IMR-90 (cell line): ENCODE measurements around the gene SPTLC1. TPM values are rescaled to one million over a fixed set of nuclear protein-coding genes. Genes with fewer than 3 reads are reported as not detected.

ENCODE experiments used
- ATAC-seq: fragments of 200-7000 bp; cut with Tn5 transposase; 2 replicates; pipeline ENCODE4 v1.9.1; 2020; ENCODE audit warnings: low read depth, mild to moderate bottlenecking, moderate library complexity
- BruUV-seq: library from RNA; stranded (reverse); fragments of 400-500 nt; replicated peaks from 2 replicates; lab custom pipeline; 2021; lab: Mats Ljungman, UMichigan
- CTCF ChIA-PET: fragments of 300-600 bp; formaldehyde crosslinking; extraction: SDS; loops from one replicate; lab custom pipeline; 2021; ENCODE audit warnings: antibody characterized with exemption; lab: Yijun Ruan, JAX
- POLR2A ChIA-PET: fragments of 300-600 bp; sonication (Branson Sonifier 250); formaldehyde crosslinking; loops from one replicate; lab custom pipeline; 2022; ENCODE audit warnings: antibody characterized with exemption; ENCODE audit not compliant: unreplicated experiment; lab: Charles Lee
- DNase-seq: peaks from one replicate; pipeline ENCODE4 v3.0.0; 2013
- H2AFZ ChIP-seq: replicated peaks from 2 replicates; pipeline ENCODE3; 2013; ENCODE audit warnings: low read length, mild to moderate bottlenecking; ENCODE audit not compliant: poor library complexity
- H2AK5ac ChIP-seq: 2 replicates; pipeline ENCODE4 v1.6.1; 2013; ENCODE audit warnings: low read depth, low read length, inconsistent platforms
- H2AK9ac ChIP-seq: replicated peaks from 2 replicates; pipeline ENCODE3; 2013; ENCODE audit warnings: mild to moderate bottlenecking, low read depth, low read length, moderate library complexity; ENCODE audit not compliant: poor library complexity
- H2BK120ac ChIP-seq: 2 replicates; pipeline ENCODE4 v1.6.1; 2013; ENCODE audit warnings: low read depth, low read length, inconsistent platforms
- H2BK15ac ChIP-seq: 3 replicates; pipeline ENCODE4 v1.6.1; 2013; ENCODE audit warnings: low read depth, low read length, inconsistent platforms
- H2BK20ac ChIP-seq: 2 replicates; pipeline ENCODE4 v1.6.1; 2013; ENCODE audit warnings: low read depth, mild to moderate bottlenecking, inconsistent platforms, low read length, moderate library complexity
- H2BK5ac ChIP-seq: 2 replicates; pipeline ENCODE4 v1.6.1; 2013; ENCODE audit warnings: mild to moderate bottlenecking, low read depth, low read length, inconsistent platforms; ENCODE audit not compliant: poor library complexity, severe bottlenecking
- H3K14ac ChIP-seq: replicated peaks from 2 replicates; pipeline ENCODE4 v1.6.1; 2013; ENCODE audit warnings: low read depth, low read length, inconsistent platforms
- H3K18ac ChIP-seq: 2 replicates; pipeline ENCODE4 v1.6.1; 2013; ENCODE audit warnings: low read depth, low read length, control low read depth
- H3K23ac ChIP-seq: 2 replicates; pipeline ENCODE4 v1.6.1; 2013; ENCODE audit warnings: low read depth, low read length, inconsistent platforms
- H3K27ac ChIP-seq: 2 replicates; pipeline ENCODE4 v1.5.1; 2013; ENCODE audit warnings: mild to moderate bottlenecking, control low read depth, low read length; ENCODE audit not compliant: insufficient read depth
- H3K27me3 ChIP-seq: 2 replicates; pipeline ENCODE4 v1.6.1; 2013; ENCODE audit warnings: low read length; ENCODE audit not compliant: control insufficient read depth, insufficient read depth
- H3K36me3 ChIP-seq: 2 replicates; pipeline ENCODE4 v1.6.1; 2013; ENCODE audit warnings: low read length, mixed read lengths; ENCODE audit not compliant: control insufficient read depth, insufficient read depth
- H3K4ac ChIP-seq: 2 replicates; pipeline ENCODE4 v1.6.1; 2013; ENCODE audit warnings: low read depth, low read length, inconsistent platforms
- H3K4me1 ChIP-seq: 2 replicates; pipeline ENCODE4 v1.6.1; 2013; ENCODE audit warnings: low read length, mixed read lengths; ENCODE audit not compliant: control insufficient read depth, insufficient read depth
- H3K4me2 ChIP-seq: 2 replicates; pipeline ENCODE4 v1.6.1; 2013; ENCODE audit warnings: low read depth, mild to moderate bottlenecking, control low read depth, low read length, moderate library complexity
- H3K4me3 ChIP-seq: 2 replicates; pipeline ENCODE4 v1.5.1; 2013; ENCODE audit warnings: low read depth, mild to moderate bottlenecking, control low read depth, low read length, moderate library complexity; ENCODE audit not compliant: insufficient read depth
- H3K56ac ChIP-seq: 2 replicates; pipeline ENCODE4 v1.6.1; 2013; ENCODE audit warnings: low read length, inconsistent platforms; ENCODE audit not compliant: insufficient read depth; ENCODE audit errors: extremely low read depth
- H3K79me1 ChIP-seq, 2 experiments: 2 replicates each; pipeline ENCODE4 v1.6.1; 2013; ENCODE audit warnings: low read length in 2 of 2, inconsistent platforms in 1 of 2, low read depth in 1 of 2
- H3K9ac ChIP-seq: 2 replicates; pipeline ENCODE4 v1.6.1; 2013; ENCODE audit warnings: low read depth, low read length, control low read depth
- H3K9me1 ChIP-seq: 2 replicates; pipeline ENCODE4 v1.6.1; 2013; ENCODE audit warnings: low read length, inconsistent platforms; ENCODE audit not compliant: insufficient read depth
- H3K9me3 ChIP-seq: 2 replicates; pipeline ENCODE4 v1.6.1; 2013; ENCODE audit warnings: low read length; ENCODE audit not compliant: control insufficient read depth, insufficient read depth
- H4K20me1 ChIP-seq: 2 replicates; pipeline ENCODE4 v1.6.1; 2013; ENCODE audit warnings: low read length, inconsistent platforms; ENCODE audit not compliant: insufficient read depth
- H4K5ac ChIP-seq: 2 replicates; pipeline ENCODE4 v1.6.1; 2013; ENCODE audit warnings: mild to moderate bottlenecking, low read depth, low read length, control low read depth
- H4K8ac ChIP-seq, 2 experiments: 2 replicates each; pipeline ENCODE4 v1.6.1; 2013; ENCODE audit warnings: low read depth in 2 of 2, low read length in 2 of 2, control low read depth in 1 of 2, inconsistent platforms in 1 of 2
- H4K91ac ChIP-seq: 2 replicates; pipeline ENCODE4 v1.6.1; 2013; ENCODE audit warnings: low read depth, low read length, inconsistent platforms; ENCODE audit not compliant: insufficient read depth
- BHLHE40 ChIP-seq: fragments of 150-350 bp; IDR thresholded peaks from 2 replicates; pipeline ENCODE4 v1.6.1; 2016; ENCODE audit warnings: mild to moderate bottlenecking, low read depth, low read length
- CEBPB ChIP-seq: IDR thresholded peaks from 2 replicates; pipeline ENCODE4 v1.6.1; 2012; ENCODE audit warnings: low read depth, low read length, improper control_type of control experiment
- CHD1 ChIP-seq: IDR thresholded peaks from 2 replicates; pipeline ENCODE4 v1.6.1; 2012; ENCODE audit warnings: low read depth, low read length, improper control_type of control experiment
- CTCF ChIP-seq: conservative IDR thresholded peaks from 2 replicates; pipeline ENCODE4 v1.5.1; 2012; ENCODE audit warnings: mild to moderate bottlenecking, low read depth, low read length, improper control_type of control experiment
- FOS ChIP-seq: fragments of 150-350 bp; IDR thresholded peaks from 2 replicates; pipeline ENCODE4 v1.6.1; 2016; ENCODE audit warnings: low read depth, low read length
- MAZ ChIP-seq: IDR thresholded peaks from 2 replicates; pipeline ENCODE4 v1.6.1; 2012; ENCODE audit warnings: low read depth, mild to moderate bottlenecking, low read length, improper control_type of control experiment, moderate library complexity, borderline replicate concordance
- MXI1 ChIP-seq: IDR thresholded peaks from 2 replicates; pipeline ENCODE4 v1.6.1; 2012; ENCODE audit warnings: low read depth, mild to moderate bottlenecking, low read length, moderate library complexity, borderline replicate concordance
- NFE2L2 ChIP-seq: fragments of 150-350 bp; IDR thresholded peaks from 2 replicates; pipeline ENCODE4 v1.6.1; 2016; ENCODE audit warnings: low read depth, mild to moderate bottlenecking, low read length
- POLR2A ChIP-seq: IDR thresholded peaks from 2 replicates; pipeline ENCODE4 v1.6.1; 2012; ENCODE audit warnings: mild to moderate bottlenecking, low read depth, low read length
- RAD21 ChIP-seq: IDR thresholded peaks from 2 replicates; pipeline ENCODE4 v1.6.1; 2012; ENCODE audit warnings: low read length, improper control_type of control experiment
- RCOR1 ChIP-seq: IDR thresholded peaks from 2 replicates; pipeline ENCODE4 v1.6.1; 2012; ENCODE audit warnings: mild to moderate bottlenecking, low read length, improper control_type of control experiment; ENCODE audit not compliant: insufficient replicate concordance
- RFX5 ChIP-seq: IDR thresholded peaks from 2 replicates; pipeline ENCODE4 v1.8.0; 2012; ENCODE audit warnings: low read depth, mild to moderate bottlenecking, low read length, moderate library complexity
- USF2 ChIP-seq: fragments of 150-350 bp; IDR thresholded peaks from 2 replicates; pipeline ENCODE4 v1.6.1; 2017; ENCODE audit warnings: mild to moderate bottlenecking, antibody characterized with exemption, low read length, low read depth
- WGBS, 2 experiments: methylation state at CpG; one replicate each; pipeline versions ENCODE4 v1.1.5 to v1.1.7; 2013; ENCODE audit warnings: missing lambda C conversion rate in 2 of 2; ENCODE audit not compliant: insufficient read length in 1 of 2; ENCODE audit errors: extremely low coverage in 2 of 2; 5-methylcytosine and 5-hydroxymethylcytosine counted together
- dilution Hi-C: fragments of 300-500 bp; cut with HindIII; formaldehyde crosslinking; loops from one replicate; pipeline ENCODE4 v1.14.3; 2018; ENCODE audit warnings: low sequenced_read_pairs; ENCODE audit not compliant: unreplicated experiment
- in situ Hi-C: fragments of 300-500 bp; cut with MboI; formaldehyde crosslinking; loops from 3 replicates; pipeline ENCODE4 v1.14.3; 2019; ENCODE audit warnings: low sequenced_read_pairs, inconsistent platforms, mixed read lengths
- intact Hi-C: fragments of 100-400 bp; cut with micrococcal nuclease; formaldehyde crosslinking; loops from 2 replicates; pipeline ENCODE4 v1.10.0; 2022
- polyA plus RNA-seq, 3 experiments: library from polyadenylated mRNA; depleted of rRNA; stranded (reverse); fragments of >200 nt; gene quantifications; 2 replicates each; pipeline ENCODE4 v1.2.3, GENCODE V29; 2012; ENCODE audit warnings: low replicate concordance in 1 of 3
- total RNA-seq: library from RNA; depleted of rRNA; stranded (reverse); fragments of >200 nt; gene quantifications from 2 replicates; pipeline ENCODE4 v1.2.3, GENCODE V29; 2012

Gene SPTLC1
- total and polyA plus RNA-seq, 2 of the 4 experiments (the other 2 are of a cell fraction), result 65.7 to 92.7 TPM

DNA sequence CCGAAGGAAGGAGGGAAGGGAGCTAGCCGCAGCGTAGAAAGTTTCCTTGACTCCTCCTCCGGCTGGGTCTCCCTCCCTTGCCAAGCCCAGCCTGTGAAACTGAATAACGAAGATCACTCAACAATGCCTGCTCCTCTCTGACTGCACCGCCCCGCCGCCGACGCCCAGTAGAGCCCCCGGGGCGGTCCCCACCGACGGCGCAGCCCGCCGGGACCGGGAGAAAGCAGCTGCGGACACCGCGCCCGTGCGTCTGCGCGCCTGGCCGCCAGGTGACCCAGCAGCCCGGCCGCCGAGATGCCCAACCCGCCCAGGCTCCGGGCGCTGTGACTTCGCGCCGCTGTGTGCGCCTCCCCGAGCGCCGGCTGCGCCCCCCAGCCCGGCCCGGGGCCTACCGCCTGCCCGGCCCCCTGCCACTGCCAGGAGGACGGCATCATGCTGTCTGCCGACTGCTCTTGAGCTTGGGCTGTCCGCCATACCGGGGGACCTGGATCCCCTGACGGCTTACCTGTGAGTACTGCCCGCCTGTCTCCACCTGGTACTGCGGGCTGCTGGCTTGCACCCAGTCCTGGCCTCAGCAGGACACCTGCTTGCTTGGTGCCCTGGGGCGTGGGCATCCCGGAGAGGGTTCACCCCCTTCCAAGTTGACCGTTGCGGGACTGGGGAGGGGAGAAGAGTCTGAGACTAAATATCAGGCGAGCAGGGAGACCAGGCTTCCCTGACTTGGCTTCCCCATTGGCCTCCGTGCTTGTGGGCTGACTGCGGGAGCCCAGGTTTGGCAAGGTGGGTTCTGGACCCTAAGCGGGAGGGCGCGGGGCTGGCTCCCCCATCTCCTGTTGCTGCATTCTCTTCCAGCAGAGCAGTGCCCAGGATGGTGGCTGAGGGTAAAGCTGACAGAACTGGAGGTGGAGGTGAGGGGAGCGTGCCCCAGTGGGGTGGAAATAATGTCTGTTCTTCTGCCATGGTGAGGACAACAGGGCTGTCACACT lies 26.2 kb upstream of the SPTLC1 start:
- H3K9ac ChIP-seq, result peak overlapping the region; percentile 89
- H4K8ac ChIP-seq, result peak overlapping the region; percentile 70 to 88
- peak overlapping the region; percentile 65 for H3K4me3 ChIP-seq
- dilution Hi-C loops (no loop called here), intact Hi-C loops (no loop called here), in situ Hi-C loops (loop anchor here (5.0 kb wide), 1 partner anchor 101 kb away; no protein-coding TSS in a partner anchor)
- peaks cover 45% of the 10 kb centered on the region for H3K4me1 ChIP-seq
- peak overlapping the region; percentile 98 for H3K4ac ChIP-seq
- ATAC-seq, result peak; percentile 38
- peaks cover 22% of the 10 kb centered on the region for H3K9me1 ChIP-seq
- peaks cover 31% of the 10 kb centered on the region for H3K36me3 ChIP-seq
- H2AK9ac ChIP-seq, result peak overlapping the region; percentile 97
- no peaks in the 10 kb centered on the region for H4K20me1 ChIP-seq
- H2BK15ac ChIP-seq, result peak overlapping the region; percentile 87; the same call in 2 of the 3 replicates
- no peaks in the 10 kb centered on the region for H3K9me3 ChIP-seq
- H3K27ac ChIP-seq, result peak overlapping the region; percentile 92
- H2AK5ac ChIP-seq, result peak overlapping the region; percentile 98
- WGBS, 2 experiments, result 20% methylated on average over 7 of the region's 62 CpGs; no CpG with 5 or more reads in 1 of the 2 experiments
- no peak for TF ChIP-seq CEBPB
- no peak for TF ChIP-seq BHLHE40
- TF ChIP-seq RCOR1, result no peak
- no peak; the same call in 1 of the 2 replicates for TF ChIP-seq POLR2A
- TF ChIP-seq RAD21, result 0 out of 2 replicates have a peak, but pooled peaks have one; percentile 7
- no peak for TF ChIP-seq CHD1
- no peak for TF ChIP-seq FOS
- no peak for TF ChIP-seq MXI1
- no peak for TF ChIP-seq RFX5
- no peak for TF ChIP-seq MAZ
- TF ChIP-seq NFE2L2, result no peak
- TF ChIP-seq USF2, result no peak
- peak; percentile 18; the same call in 1 of the 2 replicates for TF ChIP-seq CTCF
- TSS peak; percentile 5 for BruUV-seq
- H2BK5ac ChIP-seq, result peak overlapping the region; percentile 78
- H3K4me2 ChIP-seq, result peak overlapping the region; percentile 90
- peak overlapping the region; percentile 97 for H3K14ac ChIP-seq
- peak overlapping the region; percentile 87 for H2AFZ ChIP-seq
- H4K91ac ChIP-seq, result peak overlapping the region; percentile 99
- peak overlapping the region; percentile 72 for H3K23ac ChIP-seq
- no peak for DNase-seq
- POLR2A ChIA-PET, result interaction anchor here (0.6 to 1.2 kb wide), 2 partner anchors 104 to 111 kb away, joined by 4 to 5 read pairs; no protein-coding TSS in a partner anchor
- H2BK120ac ChIP-seq, result peak overlapping the region; percentile 99
- H3K56ac ChIP-seq, result peak overlapping the region; percentile 93
- H3K27me3 ChIP-seq, result no peaks in the 10 kb centered on the region
- H3K18ac ChIP-seq, result peak overlapping the region; percentile 82
- H2BK20ac ChIP-seq, result peak overlapping the region; percentile 82
- H4K5ac ChIP-seq, result peak overlapping the region; percentile 65
- H3K79me1 ChIP-seq, result peaks cover 13 to 68% of the 10 kb centered on the region in 2 experiments
- CTCF ChIA-PET, result interaction anchor here (0.5 to 4.1 kb wide), 7 partner anchors 11 to 317 kb away, joined by 3 to 74 read pairs (median 7); partner anchors contain the start of genes CENPP and NOL8
